Skeletal muscle cell (primary cell): ENCODE measurements around the gene TSGA10.
A peak's percentile ranks its signal among the peaks of the same experiment; 100 is the strongest.
"Not testable (repeated sequence)": the region's sequence is repeated elsewhere in the genome, so short reads cannot be mapped to it uniquely, and the experiment has no call there.

Source experiments
- DNase-seq: peaks from one replicate; pipeline ENCODE4 v3.0.0-alpha.2; 2010; ENCODE audit warnings: low read depth
- H3K4me3 ChIP-seq: 2 replicates; pipeline ENCODE4 v1.5.1; 2011; ENCODE audit warnings: low read depth, mild to moderate bottlenecking, control low read depth, low read length, moderate library complexity

TSGA10 gene, protein sequence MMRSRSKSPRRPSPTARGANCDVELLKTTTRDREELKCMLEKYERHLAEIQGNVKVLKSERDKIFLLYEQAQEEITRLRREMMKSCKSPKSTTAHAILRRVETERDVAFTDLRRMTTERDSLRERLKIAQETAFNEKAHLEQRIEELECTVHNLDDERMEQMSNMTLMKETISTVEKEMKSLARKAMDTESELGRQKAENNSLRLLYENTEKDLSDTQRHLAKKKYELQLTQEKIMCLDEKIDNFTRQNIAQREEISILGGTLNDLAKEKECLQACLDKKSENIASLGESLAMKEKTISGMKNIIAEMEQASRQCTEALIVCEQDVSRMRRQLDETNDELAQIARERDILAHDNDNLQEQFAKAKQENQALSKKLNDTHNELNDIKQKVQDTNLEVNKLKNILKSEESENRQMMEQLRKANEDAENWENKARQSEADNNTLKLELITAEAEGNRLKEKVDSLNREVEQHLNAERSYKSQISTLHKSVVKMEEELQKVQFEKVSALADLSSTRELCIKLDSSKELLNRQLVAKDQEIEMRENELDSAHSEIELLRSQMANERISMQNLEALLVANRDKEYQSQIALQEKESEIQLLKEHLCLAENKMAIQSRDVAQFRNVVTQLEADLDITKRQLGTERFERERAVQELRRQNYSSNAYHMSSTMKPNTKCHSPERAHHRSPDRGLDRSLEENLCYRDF

DNA sequence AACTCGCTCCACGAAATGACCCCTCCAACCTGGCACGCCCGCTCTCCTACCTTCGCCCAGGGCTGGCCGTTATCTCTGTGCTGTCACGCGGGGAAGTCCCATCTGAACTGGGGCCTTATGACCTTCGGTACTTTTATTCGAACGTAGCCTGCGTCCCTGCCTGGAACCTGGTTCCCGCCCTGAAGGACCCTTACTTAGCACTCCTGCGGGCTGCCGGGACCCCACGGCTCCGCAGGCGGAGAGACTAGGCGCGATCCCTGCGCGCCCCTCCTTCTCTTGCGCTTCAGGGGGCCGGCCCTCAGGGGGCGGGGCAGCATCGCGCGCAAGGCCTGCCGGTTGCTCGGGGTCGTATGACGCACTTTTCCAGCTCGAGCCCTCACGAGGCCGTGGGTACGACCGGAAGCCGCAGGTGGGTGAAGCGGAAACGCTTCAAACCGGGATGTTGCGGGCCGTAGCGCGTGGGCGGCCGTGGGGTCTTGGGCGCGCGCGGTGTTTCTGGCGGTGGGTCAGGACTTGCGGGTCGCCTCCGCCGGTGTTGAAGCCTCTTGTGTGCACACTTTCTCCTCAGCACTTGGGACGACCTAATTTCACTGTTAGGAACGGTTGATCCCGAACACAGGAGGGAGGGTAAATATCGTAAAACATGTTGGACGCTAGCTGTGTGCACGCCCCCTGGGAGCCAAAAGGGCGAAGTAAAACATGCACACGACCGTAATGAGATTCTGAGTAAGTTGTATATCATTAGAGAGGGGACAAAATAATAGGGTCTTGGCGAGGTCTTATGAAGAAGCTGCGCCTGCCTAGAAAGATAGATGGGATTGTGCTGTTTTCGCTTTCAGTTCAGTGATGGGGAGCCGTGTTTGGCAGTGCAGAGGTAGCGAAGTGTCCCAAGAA is at the start of gene TSGA10, which contains the start of gene LIPT1:
Gene TSGA10 (minus strand): TSS at position 300 of the 894 bp plus-strand sequence. CDS start 45,503 bp downstream, outside the sequence.
Gene LIPT1 (plus strand): TSS at position 325 of the 894 bp plus-strand sequence. CDS start 6,991 bp downstream, outside the sequence.
- peak within 1 kb of the TSS; percentile 86 for H3K4me3 ChIP-seq
- peak; percentile 60 for DNase-seq

DNA sequence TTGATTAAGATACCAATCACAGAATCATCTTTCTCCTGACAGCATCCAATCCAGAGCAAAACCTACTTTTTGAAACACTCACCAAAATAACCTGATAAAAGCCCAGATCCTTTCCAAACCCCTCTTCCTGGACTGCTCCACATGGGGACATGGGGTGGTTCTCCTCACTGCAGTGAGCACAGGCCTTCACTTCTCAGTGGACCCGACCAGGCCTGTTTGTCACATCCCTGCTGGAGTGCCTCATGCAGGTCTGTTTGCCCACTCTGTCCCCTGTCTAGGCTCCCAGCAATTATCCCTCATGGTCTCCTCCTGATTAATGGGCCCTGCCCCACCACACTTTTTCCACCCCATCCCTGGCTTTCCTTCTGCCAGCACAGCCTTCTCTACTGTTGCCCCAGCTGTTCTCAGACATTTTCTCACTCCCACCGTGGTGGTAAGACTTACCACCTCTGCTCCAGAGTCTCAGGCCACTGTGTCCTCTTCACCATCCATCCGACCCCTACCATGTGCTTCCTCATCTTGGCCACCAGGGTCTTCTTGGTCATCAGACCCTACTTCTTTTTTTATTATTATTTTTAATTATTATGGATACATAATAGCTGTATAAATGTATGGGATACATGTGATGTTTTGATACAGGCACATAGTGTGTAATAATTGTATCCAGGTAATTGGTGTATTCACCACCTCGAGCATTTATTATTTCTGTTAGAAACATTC is 47.4 kb upstream of the TSGA10 start:
- no peak for DNase-seq
- H3K4me3 ChIP-seq = no peak overlapping the region

DNA sequence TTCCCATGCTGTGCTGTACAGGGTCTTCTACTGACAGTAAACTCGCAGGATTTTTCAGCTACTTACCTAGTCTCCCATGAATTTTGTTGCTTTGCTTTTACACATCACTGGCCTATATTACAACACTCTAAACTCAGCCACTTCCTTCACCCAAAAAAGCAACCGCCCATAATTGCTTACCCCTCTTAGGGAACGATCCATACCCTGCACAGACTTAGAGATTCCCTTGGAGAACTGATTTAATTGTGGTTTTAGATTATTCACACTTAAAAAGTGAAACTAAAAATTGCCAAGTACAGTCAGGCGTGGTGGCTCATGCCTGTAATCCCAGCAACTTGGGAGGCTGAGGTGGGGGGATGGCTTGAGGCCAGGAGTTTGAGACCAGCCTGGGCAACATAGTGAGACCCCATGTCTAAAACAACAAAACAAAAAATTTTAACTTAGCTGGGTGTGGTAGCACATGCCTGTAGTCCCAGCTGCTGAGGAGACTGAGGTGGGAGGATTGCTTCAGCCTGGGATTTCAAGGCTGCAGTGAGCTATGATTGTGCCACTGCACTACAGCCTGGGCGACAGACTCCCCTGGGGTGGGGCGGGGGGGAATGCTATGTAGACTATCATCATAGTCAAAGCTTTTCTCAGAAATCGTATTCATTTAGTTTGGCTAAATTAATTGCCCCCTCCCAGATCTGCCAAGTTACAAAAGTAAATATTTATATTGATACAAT is 45.5 kb upstream of the TSGA10 start:
- no peak for DNase-seq
- no peak overlapping the region for H3K4me3 ChIP-seq

DNA sequence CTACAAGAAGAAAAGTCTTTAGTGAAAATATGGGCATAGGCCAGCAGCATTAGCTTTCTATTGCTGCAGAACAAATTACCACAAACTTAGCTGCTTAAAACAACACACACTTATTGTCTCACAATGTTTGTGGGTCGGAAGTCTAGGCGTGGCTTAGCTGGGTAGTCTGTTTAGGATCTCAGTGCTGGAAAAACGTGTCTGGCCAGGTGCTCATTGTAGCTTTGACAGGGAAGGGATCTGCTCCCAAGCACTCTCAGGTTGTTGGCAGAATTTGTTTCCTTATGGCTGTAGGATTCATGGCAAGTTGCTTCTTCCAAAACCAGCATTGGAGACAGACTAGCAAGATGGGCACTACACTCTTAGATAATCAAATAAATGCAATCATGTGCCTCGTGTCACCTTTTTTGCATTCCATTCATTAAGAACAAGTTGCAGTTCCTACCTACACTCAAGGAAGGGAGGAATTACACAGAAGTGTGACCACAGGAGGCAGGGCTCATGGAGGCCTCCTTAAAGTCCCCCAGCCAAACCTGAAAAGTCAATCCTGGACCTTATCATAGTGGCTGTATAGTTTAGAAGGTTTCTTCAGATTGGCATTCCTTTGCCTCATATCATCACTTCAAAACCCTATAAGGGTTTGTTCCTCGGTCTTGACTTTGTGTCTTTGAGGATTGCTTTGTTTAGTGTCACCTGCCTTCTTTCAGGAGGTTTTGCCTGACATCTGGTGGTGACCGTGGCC is 43.5 kb upstream of the TSGA10 start:
- no peak for DNase-seq
- H3K4me3 ChIP-seq = no peak overlapping the region

DNA sequence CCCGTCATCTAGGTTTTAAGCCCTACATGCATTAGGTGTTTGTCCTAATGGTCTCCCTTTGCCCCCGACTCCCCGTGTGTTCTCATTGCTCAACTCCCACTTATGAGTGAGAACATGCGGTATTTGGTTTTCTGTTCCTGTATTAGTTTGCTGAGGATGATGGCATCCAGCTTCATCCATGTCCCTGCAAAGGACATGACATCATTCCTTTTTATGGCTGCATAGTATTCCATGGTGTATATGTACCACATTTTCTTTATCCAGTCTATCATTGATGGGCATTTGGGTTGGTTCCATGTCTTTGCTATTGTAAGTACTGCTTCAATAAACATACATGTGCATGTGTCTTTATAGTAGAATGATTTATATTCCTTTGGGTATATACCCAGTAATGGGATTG is 37.6 kb upstream of the TSGA10 start:
- DNase-seq, H3K4me3 ChIP-seq: not testable (repeated sequence)

DNA sequence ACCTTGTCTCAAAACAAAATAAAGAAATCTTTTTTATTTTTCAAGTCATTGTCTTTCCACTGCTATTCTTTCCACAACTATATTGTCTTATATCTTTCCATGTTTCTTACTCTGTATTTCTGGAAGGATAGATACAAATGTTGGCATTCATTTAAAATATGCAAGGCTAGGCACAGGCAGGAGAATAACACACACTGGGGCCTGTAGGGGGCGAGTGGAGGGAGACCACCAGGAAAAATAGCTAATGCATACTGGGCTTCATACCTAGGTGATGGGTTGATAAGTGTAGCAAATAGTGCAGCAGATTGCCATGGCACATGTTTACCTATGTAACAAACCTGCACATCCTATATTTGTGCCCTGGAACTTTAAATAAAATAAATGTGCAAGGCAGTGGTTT is 35.8 kb upstream of the TSGA10 start:
- H3K4me3 ChIP-seq = no peak overlapping the region
- DNase-seq = no peak

DNA sequence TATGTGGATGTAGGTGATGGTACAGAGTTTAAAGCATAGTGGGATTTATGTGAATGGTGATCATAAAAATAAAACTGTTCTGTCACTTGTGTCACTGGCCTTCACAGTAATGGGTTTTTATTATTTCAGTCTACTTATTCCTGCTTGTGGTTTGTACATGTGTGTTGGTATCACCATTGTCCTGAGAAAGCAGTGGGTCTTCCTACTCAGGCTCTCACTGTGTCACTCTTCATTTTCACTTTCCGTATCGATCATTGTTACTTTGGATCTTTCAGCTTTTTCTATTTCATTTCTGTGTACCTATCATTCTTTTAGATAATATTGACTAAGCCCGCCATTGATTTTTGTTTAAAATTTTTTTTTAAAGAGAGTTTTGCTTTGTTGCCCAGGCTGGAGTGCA is 33.6 kb upstream of the TSGA10 start:
- no peak for DNase-seq
- H3K4me3 ChIP-seq = no peak overlapping the region

DNA sequence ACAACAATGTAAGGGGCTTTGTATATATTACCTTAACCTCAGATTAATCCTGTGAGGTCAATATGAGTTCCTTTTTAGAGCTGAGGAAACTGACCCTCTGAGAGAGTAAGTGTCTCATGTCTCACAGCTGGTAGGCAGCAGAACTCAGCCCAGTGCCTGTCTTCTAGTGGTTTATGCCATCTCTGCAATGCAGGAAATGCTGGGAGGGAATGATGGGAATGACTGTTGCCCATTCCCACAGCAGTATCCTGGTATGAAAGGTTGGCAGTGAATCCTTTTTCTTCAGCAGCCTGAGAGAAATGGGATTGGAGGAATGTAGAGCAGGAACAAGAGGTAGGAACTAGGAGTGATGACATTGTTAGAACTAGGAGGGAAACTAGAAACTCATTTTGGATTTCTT is 32.3 kb upstream of the TSGA10 start:
- no peak for DNase-seq

DNA sequence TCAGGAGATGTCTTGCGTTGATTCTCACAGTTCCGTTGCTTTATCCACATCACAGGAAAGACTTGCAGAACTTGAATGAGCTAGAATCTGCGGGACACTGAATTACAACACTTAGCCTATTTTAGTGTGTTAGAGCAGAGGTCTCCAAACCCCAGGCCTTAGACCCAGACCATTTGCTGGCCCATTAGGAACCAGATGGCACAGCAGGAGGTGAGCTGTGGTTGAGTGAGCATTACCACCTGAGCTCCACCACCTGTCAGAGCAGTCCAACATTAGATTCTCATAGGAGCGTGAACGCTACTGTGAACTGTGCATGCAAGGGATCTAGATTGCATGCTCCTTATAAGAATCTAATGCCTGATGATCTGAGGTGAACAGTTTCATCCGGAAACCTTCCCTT is 30.1 kb upstream of the TSGA10 start:
- no peak for DNase-seq
- H3K4me3 ChIP-seq = no peak overlapping the region

More for the DNA sequence above, 32.3 kb upstream of the TSGA10 start:
- no peak overlapping the region for H3K4me3 ChIP-seq

DNA sequence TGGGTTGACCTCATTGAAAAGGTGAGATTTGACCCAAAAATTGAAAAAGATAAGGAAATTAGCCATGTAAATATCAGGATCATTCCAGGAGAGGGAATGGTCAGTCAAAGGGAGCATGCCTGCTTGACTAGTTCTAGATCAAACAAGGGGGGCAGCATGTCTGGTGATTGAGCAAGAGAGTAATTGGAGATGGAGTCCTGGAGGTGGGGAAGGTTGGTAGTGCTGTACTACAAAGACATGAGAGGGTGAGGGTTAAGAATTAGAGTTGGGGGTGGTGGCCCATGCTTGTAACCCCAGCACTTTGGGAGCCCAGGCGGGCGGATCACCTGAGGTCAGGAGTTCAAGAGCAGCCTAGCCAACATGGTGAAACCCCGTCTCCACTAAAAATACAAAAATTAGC is 28.3 kb upstream of the TSGA10 start:
- no peak for DNase-seq
- H3K4me3 ChIP-seq = no peak overlapping the region

DNA sequence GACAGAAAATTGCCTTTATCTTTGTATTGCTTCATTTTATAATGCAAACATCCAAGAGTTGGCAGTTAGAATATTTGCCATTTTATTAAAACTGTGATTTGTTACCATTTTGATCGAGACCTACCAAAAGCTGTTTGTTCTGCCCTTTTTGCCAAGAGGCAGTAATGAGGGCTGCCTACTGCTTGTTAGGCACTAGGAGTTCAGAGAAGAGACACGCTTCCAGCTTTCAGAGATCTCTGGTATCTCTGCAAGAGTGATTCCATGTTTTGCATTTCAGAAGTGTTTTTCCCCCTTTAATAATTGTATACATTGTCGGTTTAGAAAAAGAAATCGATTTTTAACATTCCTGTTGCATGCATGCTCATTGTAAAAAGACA is 26.9 kb upstream of the TSGA10 start:
- peak overlapping the region; percentile 63 for H3K4me3 ChIP-seq
- no peak for DNase-seq

DNA sequence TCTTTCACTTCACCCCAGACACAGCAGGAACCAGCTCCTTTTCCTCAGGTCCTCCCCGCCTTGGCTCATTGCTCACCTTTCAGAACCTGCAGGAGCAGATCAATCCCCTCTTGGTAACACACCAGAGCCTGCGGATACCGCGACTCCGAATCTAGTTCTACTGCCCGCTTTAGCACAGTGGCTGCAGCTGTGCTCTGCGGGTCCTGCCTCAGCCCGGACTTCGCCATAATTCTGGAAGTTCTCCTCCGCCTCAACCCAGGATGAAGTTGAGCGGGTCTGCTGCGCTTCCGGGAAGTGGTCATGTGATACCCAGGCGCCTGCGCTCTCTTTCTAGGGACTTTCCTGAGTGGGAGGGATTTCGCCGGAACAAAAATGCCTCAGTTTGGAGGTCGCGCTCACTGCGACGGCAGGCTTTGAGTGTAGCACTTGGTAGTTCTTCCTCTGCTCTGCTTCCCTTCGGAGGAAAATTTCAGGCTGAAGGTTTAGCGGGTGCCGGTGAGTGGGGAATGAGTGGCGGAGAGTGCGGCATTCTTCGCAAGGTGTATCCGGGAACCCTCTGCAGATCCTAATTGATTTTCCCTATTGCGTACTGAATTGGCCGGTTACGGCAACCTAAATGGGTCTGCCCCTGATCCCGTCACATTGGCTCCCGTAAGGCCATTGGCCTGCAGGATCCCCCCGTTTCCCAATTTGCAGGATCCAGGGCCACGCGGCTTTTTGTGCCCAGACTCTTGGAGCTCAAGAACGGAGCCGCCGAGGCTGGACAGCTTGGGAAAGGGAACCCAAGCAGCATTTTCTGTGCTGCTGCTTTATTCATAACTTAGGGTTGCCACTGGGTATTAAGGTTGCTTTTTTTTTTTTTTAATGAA is 26.2 kb upstream of the TSGA10 start, which contains the start of the genes MITD1 and MRPL30:
Gene MITD1 (minus strand): TSS at position 304 of the 869 bp plus-strand sequence. CDS start 77 bp downstream, at position 227.
Gene MRPL30 (plus strand): TSS at position 430 of the 869 bp plus-strand sequence. CDS start 5,020 bp downstream, outside the sequence.
- H3K4me3 ChIP-seq = peak within 1 kb of the TSS; percentile 63
- DNase-seq = peak; percentile 83

DNA sequence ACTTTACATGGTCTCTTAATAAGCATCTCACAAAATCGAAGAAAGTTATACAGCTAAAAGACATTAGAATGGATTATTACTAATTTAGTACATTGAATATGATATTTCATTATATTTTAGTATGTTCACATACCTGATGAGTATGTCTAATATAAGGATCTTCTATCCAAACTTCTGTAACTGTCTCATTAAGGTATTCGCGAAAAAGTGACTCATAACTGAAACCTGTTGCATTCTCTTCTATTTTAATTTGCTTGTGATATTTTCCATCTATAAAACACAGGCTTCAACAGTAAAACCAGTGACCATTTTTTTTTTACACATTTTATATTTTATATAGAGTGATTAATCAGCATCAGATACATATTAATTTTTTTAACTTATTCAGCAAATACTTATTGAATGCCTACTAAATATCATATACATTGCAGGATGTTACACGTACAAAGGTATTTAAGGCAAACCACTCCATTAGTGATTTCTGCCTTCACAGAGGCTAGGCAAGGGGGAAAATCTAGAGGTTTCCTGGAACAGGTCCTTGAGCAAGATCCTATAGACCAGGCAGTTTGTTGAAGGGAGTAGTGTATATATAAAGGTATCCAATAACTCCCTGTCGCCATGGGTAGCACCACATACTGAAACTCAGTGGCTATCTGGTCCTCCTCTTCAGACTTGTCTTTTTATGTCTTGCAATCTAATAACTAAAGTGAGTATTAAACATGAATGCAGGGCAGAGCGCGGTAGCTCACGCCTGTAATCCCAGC is 16.8 kb upstream of the TSGA10 start:
- no peak overlapping the region for H3K4me3 ChIP-seq
- DNase-seq = no peak

DNA sequence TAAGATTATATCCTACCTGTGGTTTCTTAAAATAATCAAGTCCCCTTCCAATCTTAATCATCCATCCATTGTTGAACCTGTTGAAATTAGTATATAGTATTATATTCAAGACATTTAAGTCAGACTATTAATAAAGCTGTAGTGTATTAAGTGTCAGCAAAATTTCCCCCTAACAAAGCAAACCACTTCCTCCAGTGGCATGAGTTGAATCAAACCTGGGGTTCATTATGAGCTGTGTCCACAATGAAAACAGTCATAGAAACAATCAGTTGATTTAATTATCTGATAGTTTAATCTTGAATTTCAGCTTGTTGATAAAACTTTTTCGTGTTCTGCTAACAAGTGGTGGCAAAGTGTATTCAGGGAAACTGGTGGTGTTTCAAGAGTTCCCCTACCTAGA is 14.8 kb upstream of the TSGA10 start:
- DNase-seq = no peak
- no peak overlapping the region for H3K4me3 ChIP-seq

DNA sequence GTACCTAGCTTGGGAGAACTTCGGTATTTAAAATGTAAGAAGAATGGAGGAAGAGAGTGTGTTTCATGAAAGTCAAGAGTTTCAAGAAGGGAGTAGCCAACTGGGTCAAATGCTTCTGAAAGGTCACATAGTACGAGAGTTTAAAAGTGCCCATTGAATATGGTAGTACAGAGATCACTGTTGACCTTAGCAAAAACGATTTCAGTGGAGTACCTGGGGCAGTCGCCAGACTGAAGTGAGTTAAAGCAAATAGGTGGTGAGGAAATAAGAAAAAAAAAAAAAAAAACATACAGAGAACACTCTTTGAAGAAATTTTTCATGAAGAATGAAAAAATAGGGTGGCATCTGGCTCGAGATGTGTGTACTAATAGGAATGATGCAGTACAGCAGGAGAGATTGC is 11.5 kb upstream of the TSGA10 start:
- no peak overlapping the region for H3K4me3 ChIP-seq
- no peak for DNase-seq

DNA sequence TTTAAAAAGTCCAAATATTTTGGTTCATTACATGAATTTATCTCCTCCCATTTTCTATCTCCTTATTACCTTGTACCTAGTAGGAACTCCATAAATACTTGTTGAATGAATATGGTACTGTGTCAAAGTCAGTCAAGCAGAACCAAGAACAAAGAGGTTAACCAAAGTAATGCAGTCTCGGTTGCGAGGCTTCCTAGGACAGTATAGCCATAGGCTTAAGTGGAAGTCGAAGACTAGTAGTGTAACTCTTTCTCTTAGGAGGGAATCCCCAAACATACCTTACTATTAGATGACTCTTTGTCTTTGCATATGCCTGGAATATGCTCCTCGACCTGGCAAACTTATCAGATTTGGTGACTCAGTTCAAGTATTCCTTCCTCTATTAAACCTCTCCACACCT is 4.9 kb upstream of the TSGA10 start:
- no peak for DNase-seq

More for the DNA sequence above, 4.9 kb upstream of the TSGA10 start:
- no peak overlapping the region for H3K4me3 ChIP-seq
